Embryonic facial prominence (tissue), 1 donor: ENCODE results near the gene HDAC4.

Source experiments
- DNase-seq: peaks from one replicate; pipeline ENCODE4 v3.0.0-alpha.2; 2016; ENCODE audit errors: extremely low spot score

HDAC4 gene

GRCh38 chr2:239265681-239266433, 135.0 kb downstream of the HDAC4 start:
- DNase-seq = no peak

GRCh38 chr2:239264838-239265651, 135.8 kb downstream of the HDAC4 start:
- DNase-seq = no peak

- DNase-seq = no peak
These were observed 136.4 kb downstream of the HDAC4 start for GRCh38 chr2:239264492-239264837.

- no peak for DNase-seq
These were observed 136.9 kb downstream of the HDAC4 start for GRCh38 chr2:239263669-239264491.

GRCh38 chr2:239263231-239263630, 137.6 kb downstream of the HDAC4 start:
- DNase-seq = no peak

- no peak for DNase-seq
These were observed 138.2 kb downstream of the HDAC4 start for GRCh38 chr2:239262484-239263230.

GRCh38 chr2:239261796-239262483, 138.9 kb downstream of the HDAC4 start:
- no peak for DNase-seq

- no peak for DNase-seq
These were observed 139.5 kb downstream of the HDAC4 start for GRCh38 chr2:239261356-239261755.

- DNase-seq = no peak
These were observed 140.1 kb downstream of the HDAC4 start for GRCh38 chr2:239260546-239261327.

- DNase-seq = no peak
These were observed 141.1 kb downstream of the HDAC4 start for GRCh38 chr2:239259603-239260298.

GRCh38 chr2:239259173-239259572, 141.6 kb downstream of the HDAC4 start:
- DNase-seq = no peak

- DNase-seq = no peak
These were observed 142.6 kb downstream of the HDAC4 start for GRCh38 chr2:239258248-239258647.

GRCh38 chr2:239257511-239257937, 143.3 kb downstream of the HDAC4 start:
- DNase-seq = no peak

GRCh38 chr2:239256350-239256743, 144.5 kb downstream of the HDAC4 start:
- DNase-seq = no peak

GRCh38 chr2:239255628-239256349, 145.0 kb downstream of the HDAC4 start:
- no peak for DNase-seq

- DNase-seq = no peak
These were observed 145.6 kb downstream of the HDAC4 start for GRCh38 chr2:239255218-239255617.

GRCh38 chr2:239253701-239254436, 147.0 kb downstream of the HDAC4 start:
- DNase-seq = no peak

- no peak for DNase-seq
These were observed 147.6 kb downstream of the HDAC4 start for GRCh38 chr2:239253264-239253663.
